ENCODE measurements around the gene TMEM231. TPM values are rescaled to one million over a fixed set of nuclear protein-coding genes. Genes with fewer than 3 reads are reported as not detected.

The TMEM231 gene
- total RNA-seq, 1 donor from 2014 or later = 59.9 TPM

- H3K4me3 ChIP-seq = no peak overlapping the region
- intact Hi-C loops (cut with DNase I) = no loop called here
- H3K9me3 ChIP-seq = no peaks in the 10 kb centered on the region
- H3K4me1 ChIP-seq = no peaks in the 10 kb centered on the region
- TF ChIP-seq CTCF (IDR thresholded peaks at IDR 0.05) = no peak
- no peak overlapping the region for H3K27ac ChIP-seq
- H3K36me3 ChIP-seq = no peaks in the 10 kb centered on the region
- no peak for DNase-seq (ENCODE audit: low spot score in 2 of 2)
- H3K27me3 ChIP-seq = no peaks in the 10 kb centered on the region
Observed at GRCh38 chr16:75532791-75533190, 23.3 kb downstream of the TMEM231 start.

GRCh38 chr16:75532142-75532765 lies 23.8 kb downstream of the TMEM231 start:
- DNase-seq (ENCODE audit: low spot score in 2 of 2) = no peak
- Histone ChIP-seq H3K27me3 (no peaks in the 10 kb centered on the region), H3K36me3 (no peaks in the 10 kb centered on the region), H3K27ac (no peak overlapping the region), H3K4me1 (no peaks in the 10 kb centered on the region), H3K9me3 (no peaks in the 10 kb centered on the region), H3K4me3 (no peak overlapping the region)
- TF ChIP-seq CTCF (IDR thresholded peaks at IDR 0.05) = no peak
- intact Hi-C loops (cut with DNase I) = no loop called here

GRCh38 chr16:75529959-75530358 lies 26.1 kb downstream of the TMEM231 start:
- H3K27me3 ChIP-seq = no peaks in the 10 kb centered on the region
- DNase-seq (ENCODE audit: low spot score in 2 of 2) = no peak
- intact Hi-C loops (cut with DNase I) = no loop called here
- no peaks in the 10 kb centered on the region for H3K9me3 ChIP-seq
- no peak overlapping the region for H3K27ac ChIP-seq
- no peak overlapping the region for H3K4me3 ChIP-seq
- no peaks in the 10 kb centered on the region for H3K36me3 ChIP-seq
- H3K4me1 ChIP-seq = no peaks in the 10 kb centered on the region
- TF ChIP-seq CTCF (IDR thresholded peaks at IDR 0.05) = no peak

- Histone ChIP-seq H3K27ac (no peak overlapping the region), H3K36me3 (no peaks in the 10 kb centered on the region), H3K27me3 (no peaks in the 10 kb centered on the region), H3K4me1 (no peaks in the 10 kb centered on the region), H3K4me3 (no peak overlapping the region), H3K9me3 (no peaks in the 10 kb centered on the region)
- no peak for TF ChIP-seq CTCF (IDR thresholded peaks at IDR 0.05)
- intact Hi-C loops (cut with DNase I) = no loop called here
- DNase-seq (ENCODE audit: low spot score in 2 of 2) = no peak
Observed at GRCh38 chr16:75529056-75529905, 26.8 kb downstream of the TMEM231 start.

GRCh38 chr16:75527825-75528299 lies 28.2 kb downstream of the TMEM231 start:
- intact Hi-C loops (cut with DNase I) = no loop called here
- H3K27me3 ChIP-seq = no peaks in the 10 kb centered on the region
- no peak for TF ChIP-seq CTCF (IDR thresholded peaks at IDR 0.05)
- H3K9me3 ChIP-seq = no peaks in the 10 kb centered on the region
- no peak overlapping the region for H3K4me3 ChIP-seq
- no peak overlapping the region for H3K27ac ChIP-seq
- no peaks in the 10 kb centered on the region for H3K4me1 ChIP-seq
- H3K36me3 ChIP-seq = no peaks in the 10 kb centered on the region
- no peak for DNase-seq (ENCODE audit: low spot score in 2 of 2)
